ENCODE measurements around the gene CHTF18. TPM values are rescaled to one million over a fixed set of nuclear protein-coding genes. Genes with fewer than 3 reads are reported as not detected.

Gene CHTF18
- total RNA-seq = 19.6 and 19.7 TPM in 2 replicates

DNA sequence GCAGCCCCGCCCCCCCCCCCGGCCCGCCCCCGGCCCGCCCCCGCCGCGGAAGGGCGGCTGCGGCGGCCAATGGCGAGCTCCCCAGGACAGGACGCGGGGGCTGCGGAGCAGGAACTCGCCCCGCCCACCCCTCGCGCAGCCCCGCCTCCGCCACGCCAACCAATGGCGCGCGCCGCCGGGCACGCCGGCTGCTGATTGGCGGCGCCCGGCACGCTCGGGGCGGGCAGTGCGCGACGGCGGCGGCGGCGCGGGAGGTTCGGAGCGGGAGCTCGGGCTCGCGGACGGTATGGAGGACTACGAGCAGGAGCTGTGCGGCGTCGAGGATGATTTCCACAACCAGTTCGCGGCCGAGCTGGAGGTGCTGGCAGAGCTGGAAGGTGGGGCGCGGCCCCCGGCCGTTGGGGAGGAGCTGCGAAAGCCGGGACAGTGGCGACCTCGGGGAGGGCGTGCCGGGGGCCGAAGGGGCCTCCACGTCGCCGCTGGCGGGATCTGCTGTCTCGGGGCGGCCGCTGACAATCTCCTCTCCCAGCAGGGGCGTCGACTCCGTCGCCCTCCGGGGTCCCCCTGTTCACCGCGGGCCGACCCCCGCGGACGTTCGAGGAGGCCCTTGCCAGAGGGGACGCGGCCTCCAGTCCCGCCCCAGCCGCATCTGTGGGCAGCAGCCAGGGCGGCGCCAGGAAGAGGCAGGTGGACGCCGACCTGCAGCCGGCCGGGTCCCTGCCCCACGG, at the start of gene CHTF18:
Gene CHTF18 (plus strand): TSS at position 222 of the 728 bp plus-strand sequence. CDS start 65 bp downstream, at position 287.

DNA sequence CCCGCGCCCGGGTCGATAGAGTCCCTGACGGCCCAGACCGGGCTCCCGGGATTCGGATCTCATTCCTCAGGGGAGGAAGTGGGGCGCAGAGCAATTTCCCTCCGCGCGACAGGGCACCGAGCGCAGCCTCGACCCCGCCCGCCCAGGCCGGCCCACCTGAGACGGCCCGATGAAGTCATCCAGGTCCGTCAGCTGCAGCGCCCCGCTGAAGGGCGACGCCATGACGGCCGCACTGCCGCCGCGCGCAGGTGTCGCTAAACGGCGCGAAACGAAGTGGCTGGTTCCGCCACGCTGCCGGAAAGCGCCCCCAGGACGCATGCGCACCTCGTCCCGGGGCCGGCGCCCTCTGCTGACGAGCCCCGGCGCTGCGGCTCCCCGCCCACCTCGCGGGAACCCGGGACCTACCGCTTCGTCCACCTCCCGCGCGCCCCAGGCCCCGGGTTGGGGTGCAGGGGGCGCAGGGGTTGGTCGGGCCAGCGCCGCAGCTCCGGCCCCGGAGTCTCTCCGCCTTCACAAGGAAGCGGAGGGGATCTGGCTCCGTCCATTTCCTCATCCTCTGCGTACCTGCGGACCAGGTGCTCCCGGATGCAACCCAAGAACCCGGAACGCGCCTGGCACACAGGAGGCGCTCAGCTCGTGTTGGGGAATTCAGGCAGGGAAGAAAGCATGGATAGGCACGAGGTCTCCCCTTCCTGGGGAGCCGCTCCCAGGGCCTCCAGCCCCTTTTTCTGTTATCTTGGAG, 47.5 kb upstream of the CHTF18 start, which contains the start of gene CIAO3:
Gene CIAO3 (minus strand): TSS at position 234 of the 742 bp plus-strand sequence. CDS start 12 bp downstream, at position 222.

DNA sequence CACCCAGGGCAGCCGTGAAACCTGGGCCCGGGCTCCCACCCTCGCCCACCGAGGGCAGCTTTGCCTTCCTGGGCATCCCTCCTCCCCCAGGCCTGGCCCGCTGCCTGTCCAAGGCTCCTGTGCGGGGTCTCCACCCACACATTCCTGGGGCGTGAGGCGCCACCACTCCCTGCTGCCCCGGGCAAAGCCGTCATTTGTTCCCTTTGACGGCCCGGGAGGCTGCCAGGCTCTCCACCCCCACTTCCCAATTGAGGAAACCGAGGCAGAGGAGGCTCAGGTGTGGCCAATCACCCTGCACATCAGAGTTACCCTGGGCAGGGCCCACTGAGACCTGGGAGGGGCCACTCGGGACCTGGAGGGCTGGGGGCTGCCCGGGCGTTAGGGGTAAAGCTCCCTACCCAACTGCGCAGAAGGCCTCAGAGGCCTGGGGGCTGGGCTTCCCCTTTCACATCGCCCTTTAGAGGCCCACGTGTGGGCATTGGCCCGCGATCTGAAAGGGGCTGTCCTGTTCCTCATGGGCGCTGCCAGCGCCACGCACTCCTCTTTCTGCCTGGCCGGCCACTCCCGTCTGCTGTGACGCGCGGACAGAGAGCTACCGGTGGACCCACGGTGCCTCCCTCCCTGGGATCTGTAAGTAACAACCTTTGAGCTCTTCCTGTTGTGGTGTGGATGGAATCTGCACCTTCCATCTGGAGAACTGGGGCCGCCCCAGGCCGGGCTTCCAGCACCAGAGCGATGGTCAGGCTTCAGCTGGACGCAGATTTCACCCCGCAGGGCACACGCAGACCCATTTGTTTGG, 27.7 kb upstream of the CHTF18 start, which contains the start of gene MSLN:
Gene MSLN (plus strand): TSS at position 190 of the 799 bp plus-strand sequence. CDS start 1,947 bp downstream, outside the sequence.

DNA sequence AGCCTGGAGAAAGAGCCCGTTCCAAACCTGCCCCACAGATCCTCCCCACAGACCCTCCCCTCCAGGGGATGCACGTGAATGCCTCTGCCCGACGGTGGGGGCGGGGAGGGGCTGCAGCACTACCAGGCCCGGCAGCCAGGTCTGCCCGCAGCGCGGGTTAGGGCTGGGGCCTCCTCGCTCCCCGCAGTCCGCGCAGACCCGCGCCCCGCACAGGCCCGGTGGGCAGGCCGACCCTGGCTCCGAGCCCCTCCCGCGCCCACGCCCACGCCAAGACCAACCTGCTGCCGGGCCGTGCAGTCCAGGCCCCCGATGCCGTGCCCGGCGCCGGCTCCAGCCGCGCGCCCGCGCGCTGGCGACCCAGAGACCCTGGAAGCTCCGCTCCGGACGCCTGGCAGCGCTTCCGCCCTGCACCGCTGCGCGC, 432 bp upstream of the CHTF18 start, which contains the start of gene RPUSD1:
Gene RPUSD1 (minus strand): TSS at position 404 of the 421 bp plus-strand sequence. CDS start 644 bp downstream, outside the sequence.

DNA sequence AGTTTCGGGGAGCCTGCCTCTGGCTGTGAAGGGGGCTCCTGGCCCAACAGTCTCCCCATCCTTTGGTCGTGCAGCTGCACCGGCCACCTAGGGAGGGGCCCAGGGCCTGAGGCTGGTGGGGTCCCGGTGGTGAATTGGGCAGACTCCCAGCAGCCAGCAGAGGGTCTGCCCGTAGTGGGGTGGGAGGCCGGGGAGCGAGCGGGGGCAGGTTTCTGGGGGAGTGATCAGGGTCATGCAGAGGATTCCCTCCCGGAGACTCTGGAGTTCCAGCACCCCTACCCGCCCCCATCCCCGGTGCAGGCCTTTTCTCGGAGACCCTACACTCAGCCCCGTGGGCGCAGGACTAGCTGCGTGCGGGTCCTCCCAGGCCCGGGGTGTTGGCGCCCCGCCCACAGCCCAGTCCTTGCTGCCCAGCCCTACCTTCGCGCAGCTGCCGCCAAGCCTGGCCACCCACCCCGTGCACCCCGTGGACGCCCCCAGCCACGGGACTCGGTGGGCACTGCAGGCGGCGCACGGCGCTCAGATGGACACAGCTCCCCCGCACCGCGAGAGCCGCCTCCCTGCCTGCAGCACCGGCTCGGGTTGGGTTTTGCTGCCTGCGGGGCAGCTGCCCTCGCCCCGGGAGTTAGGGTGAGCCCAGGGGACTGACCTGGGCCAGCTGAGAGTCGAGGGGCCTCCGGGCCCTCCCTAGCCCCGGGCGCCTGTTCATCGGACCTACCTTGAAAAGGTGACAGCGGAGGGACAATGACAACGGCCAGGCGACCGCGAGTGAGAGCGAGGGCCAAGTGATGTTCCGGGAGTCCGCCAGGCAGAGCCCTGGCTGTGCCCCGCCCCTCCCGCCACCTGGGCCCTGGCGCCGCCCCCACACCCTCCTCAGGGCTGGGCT, 11.8 kb downstream of the CHTF18 start, which contains the start of gene GNG13:
Gene GNG13 (minus strand): TSS at position 787 of the 886 bp plus-strand sequence. CDS start 1,657 bp downstream, outside the sequence.

Other genes with a start within 250 kb of the CHTF18 start
- not detected in 2 replicates for gene PRR35, start 228.2 kb upstream of the CHTF18 start, total RNA-seq
- gene NHLRC4, start 221.6 kb upstream of the CHTF18 start, total RNA-seq = 0.59 and 0.67 TPM in 2 replicates
- gene PIGQ, start 218.7 kb upstream of the CHTF18 start, total RNA-seq = 25.9 and 26.0 TPM in 2 replicates
- 14.0 and 19.3 TPM in 2 replicates for gene RAB40C, start 198.6 kb upstream of the CHTF18 start, total RNA-seq
- 0.10 TPM in 1 of 2 replicates, not detected in the other for gene WFIKKN1, start 157.6 kb upstream of the CHTF18 start, total RNA-seq
- 146 and 160 TPM in 2 replicates for gene METTL26, start 152.3 kb upstream of the CHTF18 start, total RNA-seq
- 27.6 and 35.6 TPM in 2 replicates for gene MCRIP2, start 146.8 kb upstream of the CHTF18 start, total RNA-seq
- gene WDR90, start 139.3 kb upstream of the CHTF18 start, total RNA-seq = 6.9 and 10.6 TPM in 2 replicates
- gene RHOT2, start 120.5 kb upstream of the CHTF18 start, total RNA-seq = 39.1 and 50.4 TPM in 2 replicates
- gene RHBDL1, start 112.9 kb upstream of the CHTF18 start, total RNA-seq = 0.07 and 0.69 TPM in 2 replicates
- 176 and 178 TPM in 2 replicates for gene STUB1, start 108.2 kb upstream of the CHTF18 start, total RNA-seq
- 71.3 and 89.9 TPM in 2 replicates for gene JMJD8, start 104.3 kb upstream of the CHTF18 start, total RNA-seq
- gene WDR24, start 98.2 kb upstream of the CHTF18 start, total RNA-seq = 9.1 and 9.5 TPM in 2 replicates
- gene FBXL16, start 82.8 kb upstream of the CHTF18 start, total RNA-seq = 0.07 TPM in 1 of 2 replicates, not detected in the other
- 32.8 and 48.0 TPM in 2 replicates for gene METRN, start 73.5 kb upstream of the CHTF18 start, total RNA-seq
- 39.4 and 43.4 TPM in 2 replicates for gene ANTKMT, start 67.5 kb upstream of the CHTF18 start, total RNA-seq
- not detected in 2 replicates for gene CCDC78, start 62.2 kb upstream of the CHTF18 start, total RNA-seq
- 0.79 and 1.9 TPM in 2 replicates for gene HAGHL, start 61.5 kb upstream of the CHTF18 start, total RNA-seq
- gene CIAO3, start 47.6 kb upstream of the CHTF18 start, total RNA-seq = 25.8 and 30.2 TPM in 2 replicates
- not detected in 2 replicates for gene MSLN, start 27.9 kb upstream of the CHTF18 start, total RNA-seq
- 36.4 and 42.7 TPM in 2 replicates for gene RPUSD1, start 239 bp upstream of the CHTF18 start, total RNA-seq
- not detected in 2 replicates for gene GNG13, start 12.1 kb downstream of the CHTF18 start, total RNA-seq
- gene LMF1, start 182.4 kb downstream of the CHTF18 start, total RNA-seq = 7.3 and 10.0 TPM in 2 replicates
- gene SOX8, start 193.2 kb downstream of the CHTF18 start, total RNA-seq = 0.07 and 0.10 TPM in 2 replicates